RWPE2 (cell line): Measurements from ENCODE around the gene SFRP2.

ENCODE experiments used
- ATAC-seq: fragments of 200-7000 bp; cut with Tn5 transposase; 3 replicates; pipeline ENCODE4 v1.9.1; 2021; ENCODE audit warnings: low read depth
- DNase-seq: peaks from one replicate; pipeline ENCODE4 v3.0.0-alpha.2; 2020; ENCODE audit warnings: low spot score
- H3K27ac ChIP-seq: fragments of 450-650 bp; 2 replicates; pipeline ENCODE4 v1.5.1; 2017; ENCODE audit warnings: mild to moderate bottlenecking; ENCODE audit not compliant: poor library complexity, severe bottlenecking
- H3K27me3 ChIP-seq: fragments of 250-450 bp; sonication (Bioruptor Pico); 2 replicates; pipeline ENCODE4 v1.5.1; 2021; ENCODE audit warnings: mild to moderate bottlenecking, moderate library complexity; ENCODE audit not compliant: insufficient read depth, poor library complexity, severe bottlenecking
- H3K36me3 ChIP-seq: fragments of 250-450 bp; sonication (Bioruptor Pico); 2 replicates; pipeline ENCODE4 v1.5.1; 2020; ENCODE audit warnings: low read depth, mild to moderate bottlenecking, moderate library complexity
- H3K4me1 ChIP-seq: fragments of 250-450 bp; sonication (Bioruptor Pico); 2 replicates; pipeline ENCODE4 v1.5.1; 2021; ENCODE audit warnings: mild to moderate bottlenecking, moderate library complexity; ENCODE audit not compliant: insufficient read depth, poor library complexity, severe bottlenecking
- H3K4me3 ChIP-seq: fragments of 250-450 bp; sonication (Bioruptor Pico); 2 replicates; pipeline ENCODE4 v1.5.1; 2021; ENCODE audit warnings: mild to moderate bottlenecking, moderate library complexity; ENCODE audit not compliant: severe bottlenecking
- H3K9me3 ChIP-seq: fragments of 250-450 bp; sonication (Bioruptor Pico); 2 replicates; pipeline ENCODE4 v1.5.1; 2021; ENCODE audit warnings: mild to moderate bottlenecking, moderate library complexity; ENCODE audit not compliant: severe bottlenecking
- CTCF ChIP-seq: fragments of 450-650 bp; IDR thresholded peaks from one replicate; pipeline ENCODE4 v1.5.1; 2017; ENCODE audit warnings: mild to moderate bottlenecking, moderate library complexity; ENCODE audit not compliant: poor library complexity, severe bottlenecking

Gene SFRP2

GRCh38 chr4:153809307-153809706 is 20.4 kb upstream of the SFRP2 start:
- ATAC-seq (no peak), DNase-seq (no peak)
- no peaks in the 10 kb centered on the region for H3K36me3 ChIP-seq
- H3K9me3 ChIP-seq = no peaks in the 10 kb centered on the region
- H3K4me1 ChIP-seq = no peaks in the 10 kb centered on the region
- no peak overlapping the region for H3K27ac ChIP-seq
- H3K4me3 ChIP-seq = no peak overlapping the region
- no peak for TF ChIP-seq CTCF
- H3K27me3 ChIP-seq = no peaks in the 10 kb centered on the region

- no peak overlapping the region for H3K27ac ChIP-seq
- H3K36me3 ChIP-seq = no peaks in the 10 kb centered on the region
- H3K4me3 ChIP-seq = no peak overlapping the region
- no peaks in the 10 kb centered on the region for H3K4me1 ChIP-seq
- TF ChIP-seq CTCF = no peak
- DNase-seq (no peak), ATAC-seq (no peak)
- H3K27me3 ChIP-seq = no peaks in the 10 kb centered on the region
- no peaks in the 10 kb centered on the region for H3K9me3 ChIP-seq
Observed at GRCh38 chr4:153808175-153808574, 19.3 kb upstream of the SFRP2 start.

- Histone ChIP-seq H3K4me3 (no peak overlapping the region), H3K4me1 (no peaks in the 10 kb centered on the region), H3K9me3 (no peaks in the 10 kb centered on the region), H3K27me3 (no peaks in the 10 kb centered on the region), H3K27ac (no peak overlapping the region), H3K36me3 (no peaks in the 10 kb centered on the region)
- DNase-seq (no peak), ATAC-seq (no peak)
- TF ChIP-seq CTCF = no peak
Observed at GRCh38 chr4:153806073-153806472, 17.2 kb upstream of the SFRP2 start.

- H3K4me1 ChIP-seq = no peaks in the 10 kb centered on the region
- DNase-seq (no peak), ATAC-seq (no peak)
- no peaks in the 10 kb centered on the region for H3K36me3 ChIP-seq
- no peak overlapping the region for H3K27ac ChIP-seq
- TF ChIP-seq CTCF = no peak
- H3K9me3 ChIP-seq = no peaks in the 10 kb centered on the region
- no peaks in the 10 kb centered on the region for H3K27me3 ChIP-seq
- no peak overlapping the region for H3K4me3 ChIP-seq
Observed at GRCh38 chr4:153804722-153805121, 15.8 kb upstream of the SFRP2 start.

GRCh38 chr4:153799694-153800074 is 10.8 kb upstream of the SFRP2 start:
- H3K36me3 ChIP-seq = no peaks in the 10 kb centered on the region
- ATAC-seq = no peak
- H3K4me1 ChIP-seq = no peaks in the 10 kb centered on the region
- no peaks in the 10 kb centered on the region for H3K9me3 ChIP-seq
- H3K27ac ChIP-seq = no peak overlapping the region
- TF ChIP-seq CTCF = no peak
- H3K27me3 ChIP-seq = no peaks in the 10 kb centered on the region
- H3K4me3 ChIP-seq = no peak overlapping the region
- DNase-seq = no peak
